HG03280 (cell line): ENCODE data around the gene MAPRE2.
"Not testable (repeated sequence)": the region's sequence is repeated elsewhere in the genome, so short reads cannot be mapped to it uniquely, and the experiment has no call there.

Experiments
- ATAC-seq: cut with Tn5 transposase; IDR thresholded peaks from one replicate; pipeline ENCODE4 v1.9.1; 2021; ENCODE audit warnings: mild to moderate bottlenecking, moderate library complexity; ENCODE audit not compliant: unreplicated experiment

Gene MAPRE2

DNA sequence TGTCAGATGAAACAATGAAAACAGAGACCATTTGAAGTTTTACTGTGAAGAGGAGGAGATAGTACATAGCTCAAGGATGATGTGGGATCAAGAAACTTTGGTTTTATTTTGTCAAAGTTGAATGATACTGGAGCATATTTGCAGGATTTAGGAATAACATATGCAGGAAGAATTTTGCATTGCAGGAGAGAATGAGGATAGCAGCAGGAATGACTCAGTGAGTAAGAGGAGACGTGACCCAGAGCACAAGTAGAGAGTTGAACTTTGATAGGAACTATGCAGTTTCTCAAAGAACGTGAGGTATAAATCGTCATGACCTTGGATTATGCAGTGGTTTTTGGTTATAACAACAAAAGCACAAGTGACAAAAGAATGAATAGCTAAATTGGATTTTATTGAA is 47.7 kb downstream of the MAPRE2 start:
- no peak for ATAC-seq

DNA sequence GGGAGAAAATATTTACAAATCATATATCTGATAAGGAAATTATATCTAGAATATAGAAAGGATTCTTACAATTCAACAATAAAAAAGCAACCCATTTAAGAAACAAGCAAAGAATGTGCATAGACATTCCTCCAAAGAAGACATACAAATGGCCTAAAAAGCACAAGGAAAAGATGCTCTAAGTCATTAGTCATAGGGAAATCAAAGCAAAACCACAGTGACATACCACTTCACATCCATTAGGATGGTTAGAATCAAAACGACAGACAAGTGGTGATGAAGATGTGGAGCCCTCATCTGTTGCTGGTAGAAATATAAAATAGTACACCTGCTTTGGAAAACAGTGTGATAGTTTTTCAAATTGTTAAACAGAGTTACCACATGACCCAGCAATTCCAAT is 48.2 kb downstream of the MAPRE2 start:
- no peak for ATAC-seq

DNA sequence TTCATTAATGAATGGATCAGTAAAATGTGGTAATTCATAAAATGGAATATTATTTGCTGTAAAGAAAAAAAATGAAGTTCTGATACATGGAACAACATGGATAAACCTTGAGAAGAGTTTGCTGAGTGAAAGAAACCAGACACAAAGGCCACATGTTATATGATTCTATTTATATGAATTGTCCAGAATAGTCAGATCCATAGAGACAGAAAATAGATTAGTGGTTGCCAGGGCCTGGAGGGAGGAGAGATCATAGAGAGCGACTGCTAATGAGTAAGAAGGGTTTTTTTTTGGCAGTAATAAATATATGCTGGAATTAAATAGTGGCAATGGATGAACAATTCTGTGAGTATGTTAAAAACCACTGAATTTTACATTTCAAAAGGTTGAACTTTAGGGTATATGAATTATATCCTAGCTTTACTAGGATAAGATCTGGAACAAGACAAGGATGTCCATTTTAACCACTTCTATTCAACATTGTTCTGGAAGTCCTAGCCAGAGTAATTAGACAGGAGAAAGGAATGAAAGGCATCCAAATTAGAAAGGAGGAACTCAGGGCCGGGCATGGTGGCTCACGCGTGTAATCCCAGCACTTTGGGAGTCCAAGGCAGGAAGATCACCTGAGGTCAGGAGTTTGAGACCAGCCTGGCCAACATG is 48.8 kb downstream of the MAPRE2 start:
- ATAC-seq: no peak

DNA sequence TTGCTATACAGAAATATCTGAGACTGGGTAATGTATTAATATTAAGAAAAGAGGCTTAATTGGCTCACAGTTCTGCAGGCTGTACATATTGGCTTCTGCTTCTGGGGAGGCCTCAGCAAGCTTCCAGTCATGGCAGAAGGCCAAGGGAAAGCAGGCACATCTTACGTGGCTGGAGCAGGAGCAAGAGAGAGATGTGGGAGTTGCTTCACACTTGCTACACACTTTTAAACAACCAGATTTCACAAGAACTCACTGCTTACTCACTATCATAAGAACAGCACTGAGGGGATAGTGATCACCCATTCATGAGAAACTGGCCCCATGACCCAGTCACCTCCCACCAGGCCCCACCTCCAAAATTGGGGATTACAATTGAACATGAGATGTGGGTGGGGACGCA is 50.6 kb downstream of the MAPRE2 start:
- no peak for ATAC-seq

DNA sequence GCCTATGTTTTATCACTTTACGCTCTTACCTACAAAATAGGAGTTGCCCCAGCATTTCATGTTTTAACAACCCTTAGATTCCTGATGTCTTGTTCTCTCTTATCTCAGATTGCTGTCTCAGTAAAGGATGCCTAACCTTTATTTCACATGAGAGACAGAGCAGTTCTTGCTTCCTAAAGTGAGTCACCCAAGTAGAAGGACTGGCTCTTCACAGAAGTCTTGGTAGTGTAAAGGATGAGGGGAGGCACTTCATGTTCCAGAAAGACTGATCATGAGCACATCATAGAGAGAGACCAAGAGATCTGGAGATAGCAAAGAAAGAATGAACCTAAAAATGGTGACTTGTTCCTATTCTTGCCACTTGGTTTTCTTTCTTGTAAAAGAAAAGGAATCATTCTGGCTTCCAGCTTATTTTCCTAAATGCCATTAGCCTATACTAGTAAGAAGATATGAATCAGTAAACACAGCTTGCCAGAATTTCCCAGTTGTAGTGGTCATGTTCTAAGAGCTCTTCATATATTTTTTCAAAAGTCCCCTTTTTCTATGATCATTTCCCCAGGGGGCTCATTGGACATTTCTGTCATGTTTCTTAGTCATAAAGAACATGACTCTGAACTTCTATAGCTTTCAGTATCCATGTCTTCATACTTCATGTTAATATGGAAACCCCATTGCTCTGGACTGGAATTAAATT is 54.9 kb downstream of the MAPRE2 start:
- peak; percentile 83 for ATAC-seq

DNA sequence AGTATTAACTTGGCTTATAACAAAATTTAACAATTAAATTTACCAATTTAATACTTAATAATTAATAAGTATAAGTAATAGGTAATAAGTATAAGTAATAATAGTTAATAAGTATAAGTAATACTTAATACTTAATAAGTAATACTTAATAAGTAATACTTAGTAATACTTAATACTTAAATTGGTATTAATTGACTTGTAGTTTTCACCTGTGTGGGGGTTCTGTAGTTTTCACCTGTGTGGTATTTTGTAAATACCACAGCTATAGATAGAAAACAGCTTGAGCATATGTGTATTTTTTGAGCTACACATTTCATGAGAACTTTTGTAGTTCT is 55.4 kb downstream of the MAPRE2 start:
- ATAC-seq: peak; percentile 6

DNA sequence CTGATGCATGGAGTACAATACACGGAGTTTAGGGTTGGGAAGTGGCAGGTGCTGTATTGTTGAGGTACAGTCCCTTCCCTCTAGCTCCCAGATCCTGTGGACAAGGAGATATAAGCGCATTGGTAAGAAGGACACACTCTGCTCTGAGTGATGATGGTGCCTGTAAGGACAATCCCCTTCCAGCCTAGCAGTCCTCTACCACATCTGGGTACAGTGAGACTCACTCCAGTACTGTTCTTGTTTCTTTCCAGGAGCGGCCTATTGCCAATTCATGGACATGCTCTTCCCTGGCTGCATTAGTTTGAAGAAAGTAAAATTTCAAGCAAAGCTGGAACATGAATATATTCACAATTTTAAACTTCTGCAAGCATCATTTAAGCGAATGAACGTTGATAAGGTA is 56.0 kb downstream of the MAPRE2 start:
- no peak for ATAC-seq

DNA sequence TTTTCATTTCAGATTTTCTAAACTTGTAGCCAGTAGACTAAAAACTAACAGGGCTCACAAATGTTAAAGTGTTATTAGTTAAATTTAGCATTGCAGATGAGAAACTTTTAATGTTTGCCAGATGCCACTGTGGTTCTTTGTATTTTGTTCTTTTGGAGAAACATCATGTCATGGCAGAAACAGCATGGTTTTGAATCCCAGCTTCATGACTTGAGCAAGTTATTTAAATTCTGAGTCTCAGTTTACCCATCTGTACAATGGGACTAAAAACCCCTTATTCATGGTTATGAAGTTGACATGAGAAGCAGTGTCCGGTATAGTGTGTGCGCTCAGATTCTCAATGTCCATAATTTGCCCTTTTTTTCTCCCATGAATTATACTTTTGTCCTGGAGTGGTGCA is 56.5 kb downstream of the MAPRE2 start:
- ATAC-seq: no peak

DNA sequence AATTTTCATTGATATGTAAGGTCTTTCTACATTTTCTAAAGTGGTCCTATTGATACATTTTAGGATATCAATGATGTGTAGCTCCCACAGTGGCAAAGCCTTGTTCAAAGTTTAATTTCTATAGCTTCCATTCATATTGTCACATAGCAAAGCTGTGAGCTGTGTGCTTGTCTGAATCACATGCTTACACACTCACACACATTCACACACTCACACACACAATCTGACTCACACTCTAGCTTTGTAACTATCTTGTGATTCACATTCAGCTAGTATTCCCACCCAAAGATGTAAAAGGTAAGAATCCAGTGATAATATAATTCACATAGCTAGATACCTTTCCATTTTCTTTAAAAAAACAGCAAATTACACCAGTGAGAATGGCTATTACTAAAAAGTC is 58.7 kb downstream of the MAPRE2 start:
- ATAC-seq: no peak

DNA sequence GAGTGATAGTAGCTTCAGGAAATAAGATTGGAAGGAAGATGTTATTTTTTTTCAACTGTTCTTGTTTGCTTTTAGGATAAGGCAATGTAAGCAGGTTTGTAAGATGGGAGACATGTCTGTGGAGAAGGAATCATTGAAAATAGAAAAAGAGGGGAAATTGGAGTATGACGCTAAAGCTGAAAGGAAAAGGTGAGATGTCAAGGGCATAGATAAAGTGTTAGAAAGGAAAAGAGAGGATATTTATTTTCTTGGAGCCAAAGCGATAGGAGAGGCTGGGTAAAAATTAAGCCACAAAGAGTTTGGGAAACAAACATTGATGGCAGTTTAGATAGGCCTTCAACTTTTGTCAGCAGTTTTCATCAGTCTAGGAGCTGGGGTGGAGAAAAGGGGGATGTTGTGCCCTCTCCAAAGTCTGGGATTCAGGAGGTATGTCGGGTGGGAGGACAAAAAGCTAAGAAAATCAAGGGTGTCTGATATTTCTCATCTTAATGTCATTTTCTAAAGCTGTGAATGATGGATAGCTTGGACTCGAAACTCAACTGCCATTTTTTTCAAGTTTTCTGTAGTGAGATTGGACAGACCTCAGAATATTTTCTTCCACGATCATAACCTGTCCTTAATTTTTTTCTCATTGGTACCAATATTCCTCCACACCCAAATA is 63.3 kb downstream of the MAPRE2 start:
- ATAC-seq: no peak

DNA sequence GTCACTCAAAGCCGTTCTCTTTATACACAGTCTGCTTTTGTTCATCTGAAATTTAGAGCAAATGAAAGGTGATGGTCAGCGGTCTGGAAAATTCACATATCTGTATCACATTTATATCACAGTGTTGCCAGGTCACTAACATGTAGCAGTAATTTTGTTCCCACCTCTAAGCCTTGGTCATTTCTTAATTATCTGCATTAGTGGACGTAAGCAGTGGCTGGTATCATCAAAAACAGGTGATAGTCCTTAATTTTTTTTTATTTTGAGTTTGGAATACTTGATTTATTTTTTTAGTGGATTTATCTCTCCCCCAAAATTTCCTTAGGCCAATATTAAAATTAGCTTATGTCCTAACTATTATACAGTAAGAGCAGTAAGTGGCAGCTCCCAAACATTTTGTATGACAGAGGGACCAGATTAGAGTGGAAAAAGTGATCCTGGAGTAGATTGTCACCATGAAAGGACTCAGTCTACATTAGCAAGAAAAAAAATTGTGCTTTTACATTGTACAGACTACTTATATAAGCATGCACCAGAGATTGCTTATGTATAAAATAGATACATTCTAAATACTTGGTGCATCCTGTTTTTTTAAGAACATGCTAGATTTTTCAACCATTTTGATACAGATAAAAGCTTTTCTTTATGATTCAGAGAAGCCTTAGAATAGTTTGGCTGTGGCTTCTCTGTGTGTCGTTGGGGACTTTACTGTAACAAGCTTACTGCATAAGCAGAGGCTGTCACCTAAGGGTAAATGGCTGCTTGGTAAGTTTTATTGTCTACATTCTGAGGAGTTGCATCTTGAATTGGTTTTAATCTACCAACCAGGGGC is 65.0 kb downstream of the MAPRE2 start:
- ATAC-seq: no peak

DNA sequence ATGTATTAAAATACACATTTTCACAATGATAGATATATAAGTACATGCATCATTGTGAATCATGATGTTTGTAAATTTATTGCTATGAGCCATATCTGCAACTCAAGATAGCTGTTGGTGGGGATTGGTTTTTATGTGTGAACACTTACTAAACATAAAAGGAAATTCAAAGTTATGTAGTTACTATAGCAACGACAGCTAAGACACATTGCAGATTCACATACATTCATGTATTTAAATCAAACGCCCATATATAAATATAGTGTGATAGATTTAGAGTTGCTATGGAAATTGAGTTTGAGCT is 65.6 kb downstream of the MAPRE2 start:
- no peak for ATAC-seq

DNA sequence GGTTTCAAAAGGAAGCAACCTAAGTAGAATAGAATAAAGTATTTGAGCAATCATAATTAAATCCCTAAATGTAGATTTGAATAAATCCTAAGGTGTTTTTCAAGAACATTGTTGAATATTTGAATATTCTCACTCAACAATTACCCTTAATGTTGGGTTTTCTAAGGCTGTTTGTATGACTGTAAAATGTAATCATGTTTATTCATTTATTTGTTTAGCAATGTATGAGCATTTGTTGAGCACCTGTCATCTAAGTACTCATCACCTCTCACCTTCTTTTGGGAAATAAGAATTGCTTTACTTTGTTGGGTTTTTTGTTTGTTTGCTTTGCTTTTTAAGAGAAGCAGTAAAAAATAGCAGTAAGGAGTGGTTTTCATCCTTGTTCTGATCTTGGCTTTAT is 66.0 kb downstream of the MAPRE2 start:
- no peak for ATAC-seq

DNA sequence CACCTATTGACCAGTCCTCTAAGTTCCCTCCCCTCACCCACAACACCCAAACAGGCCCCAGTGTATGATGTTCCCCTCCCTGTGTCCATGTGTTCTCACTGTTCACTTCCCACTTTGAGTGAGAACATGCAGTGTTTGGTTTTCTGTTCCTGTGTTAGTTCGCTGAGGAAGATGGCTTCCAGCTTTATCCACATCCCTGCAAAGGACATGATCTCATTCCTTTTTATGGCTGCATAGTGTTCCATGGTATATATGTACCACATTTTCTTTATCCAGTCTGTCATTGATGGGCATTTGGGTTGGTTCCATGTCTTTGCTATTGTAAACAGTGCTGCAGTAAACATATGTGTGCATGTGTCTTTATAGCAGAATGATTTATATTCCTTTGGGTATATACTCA is 66.9 kb downstream of the MAPRE2 start:
- not testable (repeated sequence) for ATAC-seq

DNA sequence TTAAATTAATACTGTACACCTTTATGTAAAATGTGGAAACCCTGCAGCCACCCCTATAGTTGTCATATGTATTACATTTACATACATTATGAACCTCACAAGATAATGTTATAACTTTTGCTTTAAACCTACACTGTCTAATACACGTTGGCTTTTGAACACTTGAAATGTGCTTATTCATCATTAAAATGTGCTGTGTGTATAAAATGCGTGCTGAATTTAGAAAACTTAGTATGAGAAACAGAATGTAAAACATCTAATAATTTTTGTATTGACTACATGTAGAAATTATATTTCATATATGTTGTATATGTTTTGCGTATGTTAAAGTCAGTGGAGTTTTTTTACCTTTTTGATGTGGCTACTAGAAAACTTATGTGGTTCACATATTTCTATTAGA is 68.8 kb downstream of the MAPRE2 start:
- ATAC-seq: no peak

DNA sequence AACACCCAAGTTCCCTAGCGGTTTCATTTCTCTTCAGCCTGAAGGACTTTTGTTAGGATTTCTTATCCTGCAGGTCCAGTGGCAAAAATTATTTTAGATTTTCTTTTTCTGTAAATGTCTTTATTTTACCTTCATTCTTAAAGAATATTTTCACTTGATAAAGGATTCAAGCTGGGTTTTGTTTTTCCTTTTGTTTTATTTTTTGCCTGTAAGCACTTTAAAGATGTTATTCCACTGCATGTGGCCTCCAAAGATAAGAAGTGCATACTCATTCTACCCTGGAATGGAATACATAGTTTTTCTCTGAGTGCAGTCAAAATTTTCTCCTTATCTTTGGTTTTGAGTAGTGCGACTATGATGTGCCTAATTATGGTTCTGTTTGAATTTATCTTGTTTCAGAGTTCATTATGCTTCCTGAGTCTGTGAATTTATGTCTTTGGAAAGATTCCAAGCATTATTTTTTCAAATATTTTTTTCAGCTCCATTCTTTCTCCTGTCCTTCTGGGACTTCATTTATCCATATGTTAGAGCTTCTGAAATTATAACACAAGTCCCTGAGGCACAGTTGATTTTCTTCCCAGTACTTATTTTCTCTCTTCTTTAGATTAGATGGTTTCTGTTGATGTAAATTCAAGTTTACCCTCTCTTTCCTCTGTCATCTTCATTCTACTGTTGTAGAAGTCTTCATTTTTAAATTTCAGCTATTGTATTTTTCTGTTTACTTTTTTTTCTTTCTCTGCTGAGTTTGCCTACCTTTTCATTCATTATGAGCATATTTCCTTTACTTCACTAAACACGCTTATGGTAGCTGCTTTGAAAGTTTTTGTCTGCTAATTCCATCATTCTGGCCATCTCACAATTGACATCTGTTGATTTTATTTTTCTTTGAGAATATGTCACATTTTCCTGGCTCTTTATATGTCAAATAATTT is 69.6 kb downstream of the MAPRE2 start:
- ATAC-seq: no peak

DNA sequence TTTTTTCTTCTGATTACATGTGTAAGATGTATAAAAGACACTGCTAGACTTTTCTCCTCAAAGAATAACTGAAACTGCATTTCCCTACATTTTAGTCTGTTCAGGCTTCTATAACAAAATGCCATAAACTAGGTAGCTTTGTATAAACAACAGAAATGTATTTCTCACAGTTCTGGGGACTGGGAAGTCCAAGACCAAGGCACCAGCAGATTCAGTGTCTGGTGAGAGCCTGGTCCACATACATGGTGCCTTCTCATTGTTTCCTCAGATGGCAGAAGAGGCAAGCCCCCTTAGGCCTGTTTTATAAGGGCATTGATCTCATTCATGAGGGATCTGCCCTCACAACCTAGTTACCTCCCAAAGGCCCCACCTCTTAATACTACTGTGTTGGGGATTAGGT is 71.5 kb downstream of the MAPRE2 start:
- no peak for ATAC-seq

DNA sequence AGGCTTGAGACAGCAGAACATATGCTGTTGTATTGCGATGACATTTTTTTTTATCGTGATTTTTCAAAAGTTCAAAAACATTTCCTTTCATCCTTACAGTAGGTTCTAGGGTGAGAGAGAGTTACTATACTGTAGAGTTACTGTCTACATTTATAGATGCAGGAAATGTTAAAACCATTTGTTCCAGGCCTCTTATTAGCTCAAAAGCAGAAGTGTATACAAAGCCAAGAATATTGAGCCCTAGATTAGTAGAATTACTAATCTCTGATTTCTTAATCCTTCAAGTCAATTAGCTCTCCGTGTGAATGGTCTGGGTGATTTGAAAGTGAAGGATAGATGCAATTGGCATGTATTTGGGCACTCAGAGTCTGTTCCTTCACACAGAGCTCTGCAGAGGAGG is 73.1 kb downstream of the MAPRE2 start:
- no peak for ATAC-seq

DNA sequence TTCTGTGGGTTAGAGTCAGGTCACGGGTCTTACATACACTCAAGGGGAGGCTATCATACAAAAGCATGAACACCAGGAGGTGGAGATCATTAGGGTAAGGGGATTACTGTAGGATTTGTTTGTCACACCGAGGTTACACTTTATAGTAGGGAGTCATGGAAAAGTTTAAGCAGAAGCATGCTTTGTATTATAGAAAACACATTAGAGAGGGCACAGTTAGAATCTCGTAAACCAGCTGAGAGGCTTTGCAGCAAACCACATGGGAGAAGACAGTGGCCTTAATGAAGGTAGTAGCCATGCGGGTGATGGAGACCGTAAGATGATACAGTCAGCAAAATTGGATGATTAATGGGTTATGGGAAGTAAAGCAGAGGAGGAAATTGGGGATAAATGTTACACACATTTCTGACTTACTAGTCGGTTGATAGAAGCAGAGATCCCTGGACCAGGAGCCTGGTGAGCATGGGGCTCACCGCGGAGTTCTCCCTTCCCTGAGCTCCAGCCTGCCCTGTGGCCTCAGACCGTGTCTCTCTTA is 75.6 kb downstream of the MAPRE2 start:
- ATAC-seq: no peak

DNA sequence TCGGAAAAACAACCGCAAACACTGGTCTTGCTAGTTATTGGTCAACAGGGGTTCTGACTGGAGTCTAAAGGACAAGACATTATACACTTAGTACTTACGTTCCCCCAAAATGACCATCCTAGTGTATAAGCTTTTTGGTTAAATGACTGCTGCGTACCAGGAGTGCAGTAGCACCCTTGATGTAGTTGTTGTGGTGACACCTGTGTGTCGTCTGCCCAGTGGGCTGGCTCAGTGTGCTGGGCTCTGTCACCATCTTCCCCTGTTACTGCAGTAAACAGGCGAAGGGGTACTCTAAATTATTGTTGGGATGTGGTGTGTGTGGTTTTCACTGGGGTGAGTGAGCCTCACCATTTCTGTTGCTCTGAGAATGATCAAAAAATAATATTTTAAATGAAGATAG is 76.2 kb downstream of the MAPRE2 start:
- ATAC-seq: no peak
